T-cell (primary cell): Measurements from ENCODE around the gene WNT9B. TPM values are rescaled to one million over a fixed set of nuclear protein-coding genes. Genes with fewer than 3 reads are reported as not detected.

ENCODE experiments used
- ATAC-seq, 4 experiments: fragments of 200-7000 bp in 3 of 4; fragments of 150-1000 bp in 1 of 4; cut with Tn5 transposase; replicated peaks in 1 of 4; 1 replicate in 3 of 4; 2 replicates in 1 of 4; pipeline ENCODE4 v1.10.0; 2021; ENCODE audit warnings: moderate library complexity in 3 of 4, mild to moderate bottlenecking in 2 of 4, moderate number of reproducible peaks in 1 of 4
- CTCF ChIA-PET, 2 donors: fragments of 300-600 bp; sonication (Branson Sonifier 250); formaldehyde crosslinking; loops; one replicate each; lab custom pipeline; 2022; ENCODE audit warnings: antibody characterized with exemption in 2 of 2; lab: Charles Lee
- POLR2A ChIA-PET, 2 donors: fragments of 300-600 bp; sonication (Branson Sonifier 250); formaldehyde crosslinking; loops; one replicate each; lab custom pipeline; 2022; ENCODE audit warnings: antibody characterized with exemption in 2 of 2; lab: Charles Lee
- DNase-seq, 35 experiments: peaks; one replicate each; pipeline versions ENCODE4 v3.0.0 to v3.0.0-alpha.2; 2013 to 2023
- H3K27ac ChIP-seq: one replicate; pipeline ENCODE4 v1.5.1; 2013; ENCODE audit warnings: low read length
- H3K27me3 ChIP-seq, 2 experiments: replicated peaks in 1 of 2; 1 replicate in 1 of 2; 2 replicates in 1 of 2; pipeline versions ENCODE4 v1.6.1 to v1.7.0; 2013; ENCODE audit warnings: low read length in 1 of 2, mixed read lengths in 1 of 2; ENCODE audit not compliant: control insufficient read depth in 2 of 2, insufficient read depth in 2 of 2; ENCODE audit errors: extremely low read depth in 1 of 2
- H3K36me3 ChIP-seq, 2 donors: 1 replicate in 1 of 2; 2 replicates in 1 of 2; pipeline versions ENCODE4 v1.6.1 to v1.7.0; 2013; ENCODE audit warnings: low read length in 1 of 2; ENCODE audit not compliant: control insufficient read depth in 2 of 2, insufficient read depth in 1 of 2; ENCODE audit errors: extremely low read depth in 1 of 2
- H3K4me1 ChIP-seq, 2 experiments: 1 replicate in 1 of 2; 2 replicates in 1 of 2; pipeline versions ENCODE4 v1.6.1 to v1.7.0; 2013; ENCODE audit warnings: low read length in 2 of 2, mixed read lengths in 1 of 2; ENCODE audit not compliant: insufficient read depth in 2 of 2, control insufficient read depth in 1 of 2; ENCODE audit errors: extremely low read depth in 1 of 2
- H3K4me3 ChIP-seq, 2 donors: 1 replicate in 1 of 2; 2 replicates in 1 of 2; pipeline versions ENCODE4 v1.5.1 to v1.7.0; 2013; ENCODE audit warnings: mild to moderate bottlenecking in 2 of 2, low read length in 1 of 2, moderate library complexity in 1 of 2; ENCODE audit not compliant: control insufficient read depth in 1 of 2; ENCODE audit errors: extremely low read depth in 1 of 2
- H3K9me3 ChIP-seq: 2 replicates; pipeline ENCODE4 v1.7.0; 2013
- H3K27ac Mint-ChIP-seq, 2 donors: one replicate each; pipeline ENCODE4 v1.8.0; 2020 to 2021; ENCODE audit warnings: mild to moderate bottlenecking in 2 of 2, mixed read lengths in 2 of 2
- H3K27me3 Mint-ChIP-seq, 2 donors: one replicate each; pipeline ENCODE4 v1.8.0; 2021 to 2022; ENCODE audit warnings: mixed read lengths in 2 of 2
- H3K36me3 Mint-ChIP-seq: one replicate; pipeline ENCODE4 v1.8.0; 2021; ENCODE audit warnings: mixed read lengths
- H3K4me1 Mint-ChIP-seq, 3 donors: one replicate each; pipeline ENCODE4 v1.8.0; 2020 to 2022; ENCODE audit warnings: mixed read lengths in 3 of 3, mild to moderate bottlenecking in 1 of 3
- H3K4me3 Mint-ChIP-seq, 3 donors: one replicate each; pipeline ENCODE4 v1.8.0; 2020 to 2022; ENCODE audit warnings: mild to moderate bottlenecking in 3 of 3, mixed read lengths in 3 of 3, moderate library complexity in 3 of 3
- H3K9me3 Mint-ChIP-seq, 3 donors: one replicate each; pipeline ENCODE4 v1.8.0; 2020 to 2022; ENCODE audit warnings: mixed read lengths in 3 of 3
- WGBS: methylation state at CpG from one replicate; pipeline ENCODE4 v1.1.5; 2013; ENCODE audit warnings: missing lambda C conversion rate; ENCODE audit not compliant: insufficient coverage; 5-methylcytosine and 5-hydroxymethylcytosine counted together
- total RNA-seq, 35 experiments: library from RNA in 6 of 35; stranded (reverse) in 6 of 35; fragments of 120-200 nt in 1 of 35; gene quantifications; one replicate each; pipeline versions ENCODE4 v1.2.1 to v1.2.4 and lab custom pipeline; 2013 to 2026

Gene WNT9B
- total RNA-seq, 5 donors from 2014 or later (not counting 1 experiment from before 2014, with no cell fraction given), result not detected

DNA sequence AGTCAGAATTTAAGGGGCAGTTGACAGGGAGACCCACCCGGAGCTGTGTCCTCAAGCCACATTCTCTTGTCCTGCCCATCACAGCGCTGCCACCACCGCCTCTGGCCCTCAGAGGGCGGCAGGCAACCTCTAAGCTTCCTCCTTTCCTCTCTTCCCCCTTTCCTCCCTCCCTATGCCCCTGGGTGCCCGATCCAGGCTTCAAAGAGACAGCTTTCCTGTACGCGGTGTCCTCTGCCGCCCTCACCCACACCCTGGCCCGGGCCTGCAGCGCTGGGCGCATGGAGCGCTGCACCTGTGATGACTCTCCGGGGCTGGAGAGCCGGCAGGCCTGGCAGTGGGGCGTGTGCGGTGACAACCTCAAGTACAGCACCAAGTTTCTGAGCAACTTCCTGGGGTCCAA, 23.5 kb downstream of the WNT9B start:
- H3K4me1 ChIP-seq, result peaks cover 0 to 9% of the 10 kb centered on the region in 2 experiments
- Mint-ChIP-seq H3K4me1 (peaks cover 3 to 5% (median 4%) of the 10 kb centered on the region in 3 donors), H3K27ac (no peak overlapping the region), H3K36me3 (no peaks in the 10 kb centered on the region), H3K27me3 (no peaks in the 10 kb centered on the region), H3K4me3 (no peak overlapping the region), H3K9me3 (no peaks in the 10 kb centered on the region)
- DNase-seq, result no peak
- ChIA-PET POLR2A (no interaction called here), CTCF (no interaction called here)
- no peak overlapping the region for H3K27ac ChIP-seq
- peaks cover 0 to 5% of the 10 kb centered on the region in 2 experiments for H3K27me3 ChIP-seq
- ATAC-seq, result no peak
- H3K4me3 ChIP-seq, result no peak overlapping the region
- 83% methylated on average over 16 of the region's 16 CpGs for WGBS
- no peaks in the 10 kb centered on the region for H3K36me3 ChIP-seq
- no peaks in the 10 kb centered on the region for H3K9me3 ChIP-seq

DNA sequence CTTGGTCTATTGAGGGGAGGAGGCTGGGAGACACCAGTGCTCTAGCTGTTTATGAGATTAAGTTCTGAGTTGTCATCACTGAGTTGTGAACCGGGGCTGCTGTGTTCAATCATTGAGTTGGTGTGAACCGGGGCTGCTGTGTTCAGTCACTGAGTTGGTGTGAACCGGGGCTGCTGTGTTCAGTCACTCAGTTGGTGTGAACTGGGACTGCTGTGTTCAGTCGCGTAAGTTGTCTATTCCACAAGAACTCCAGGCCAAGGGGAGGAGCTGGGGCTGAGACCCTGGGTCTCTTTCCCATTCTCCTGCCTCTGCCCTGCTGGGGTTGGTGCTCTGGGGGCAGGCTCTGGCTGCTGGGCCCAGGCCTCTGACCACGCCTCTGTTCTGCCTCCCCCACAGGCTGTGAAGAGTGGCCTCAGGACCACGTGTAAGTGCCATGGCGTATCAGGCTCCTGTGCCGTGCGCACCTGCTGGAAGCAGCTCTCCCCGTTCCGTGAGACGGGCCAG, 24.5 kb downstream of the WNT9B start:
- ChIA-PET POLR2A (no interaction called here), CTCF (no interaction called here)
- 90% methylated on average over 13 of the region's 13 CpGs for WGBS
- H3K4me3 ChIP-seq, result no peak overlapping the region
- H3K27ac ChIP-seq, result no peak overlapping the region
- no peaks in the 10 kb centered on the region for H3K36me3 ChIP-seq
- ATAC-seq (no peak), DNase-seq (no peak)
- Mint-ChIP-seq H3K27ac (no peak overlapping the region), H3K4me3 (no peak overlapping the region), H3K4me1 (peaks cover 3 to 5% (median 4%) of the 10 kb centered on the region in 3 donors), H3K9me3 (no peaks in the 10 kb centered on the region), H3K36me3 (no peaks in the 10 kb centered on the region), H3K27me3 (no peaks in the 10 kb centered on the region)
- H3K27me3 ChIP-seq, result peaks cover 0 to 5% of the 10 kb centered on the region in 2 experiments
- H3K9me3 ChIP-seq, result no peaks in the 10 kb centered on the region
- peaks cover 0 to 9% of the 10 kb centered on the region in 2 experiments for H3K4me1 ChIP-seq

DNA sequence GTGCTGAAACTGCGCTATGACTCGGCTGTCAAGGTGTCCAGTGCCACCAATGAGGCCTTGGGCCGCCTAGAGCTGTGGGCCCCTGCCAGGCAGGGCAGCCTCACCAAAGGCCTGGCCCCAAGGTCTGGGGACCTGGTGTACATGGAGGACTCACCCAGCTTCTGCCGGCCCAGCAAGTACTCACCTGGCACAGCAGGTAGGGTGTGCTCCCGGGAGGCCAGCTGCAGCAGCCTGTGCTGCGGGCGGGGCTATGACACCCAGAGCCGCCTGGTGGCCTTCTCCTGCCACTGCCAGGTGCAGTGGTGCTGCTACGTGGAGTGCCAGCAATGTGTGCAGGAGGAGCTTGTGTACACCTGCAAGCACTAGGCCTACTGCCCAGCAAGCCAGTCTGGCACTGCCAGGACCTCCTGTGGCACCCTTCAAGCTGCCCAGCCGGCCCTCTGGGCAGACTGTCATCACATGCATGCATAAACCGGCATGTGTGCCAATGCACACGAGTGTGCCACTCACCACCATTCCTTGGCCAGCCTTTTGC, 25.0 kb downstream of the WNT9B start:
- Mint-ChIP-seq H3K4me1 (peaks cover 3 to 5% (median 4%) of the 10 kb centered on the region in 3 donors), H3K27me3 (no peaks in the 10 kb centered on the region), H3K9me3 (no peaks in the 10 kb centered on the region), H3K4me3 (no peak overlapping the region), H3K36me3 (no peaks in the 10 kb centered on the region), H3K27ac (no peak overlapping the region)
- 84% methylated on average over 10 of the region's 12 CpGs for WGBS
- Histone ChIP-seq H3K36me3 (no peaks in the 10 kb centered on the region), H3K27ac (no peak overlapping the region), H3K9me3 (no peaks in the 10 kb centered on the region), H3K4me3 (no peak overlapping the region), H3K27me3 (peaks cover 0 to 3% of the 10 kb centered on the region in 2 experiments), H3K4me1 (peaks cover 0 to 9% of the 10 kb centered on the region in 2 experiments)
- DNase-seq (no peak), ATAC-seq (no peak)
- ChIA-PET CTCF (no interaction called here), POLR2A (interaction anchor here in 1 of 2 donors (0.6 kb wide), 1 partner anchor 19 kb away, joined by 3 read pairs; no protein-coding TSS in a partner anchor)

DNA sequence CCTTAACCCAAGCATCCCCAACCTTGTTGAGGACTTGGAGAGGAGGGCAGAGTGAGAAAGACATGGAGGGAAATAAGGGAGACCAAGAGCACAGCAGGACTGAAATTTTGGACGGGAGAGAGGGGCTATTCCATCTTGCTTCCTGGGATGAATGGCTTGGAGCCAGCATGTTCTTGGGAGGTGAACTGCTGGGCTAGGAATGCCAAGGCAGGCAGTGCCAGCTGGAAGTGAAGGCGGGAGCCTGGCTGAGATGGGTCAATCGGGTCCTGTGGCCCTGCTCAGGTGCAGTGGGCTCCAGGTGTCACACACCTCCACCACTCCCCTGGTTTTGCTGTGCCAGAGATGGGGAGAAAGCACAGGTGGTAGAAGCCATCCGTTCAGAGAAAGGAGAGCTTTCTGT, 25.5 kb downstream of the WNT9B start:
- H3K27ac Mint-ChIP-seq, result no peak overlapping the region
- no peaks in the 10 kb centered on the region for H3K36me3 ChIP-seq
- ATAC-seq, result no peak
- no peaks in the 10 kb centered on the region for H3K9me3 Mint-ChIP-seq
- no peaks in the 10 kb centered on the region for H3K36me3 Mint-ChIP-seq
- POLR2A ChIA-PET, result interaction anchor here in 1 of 2 donors (0.6 kb wide), 2 partner anchors 18 to 19 kb away, joined by 3 read pairs; no protein-coding TSS in a partner anchor
- no peak overlapping the region for H3K4me3 ChIP-seq
- no peaks in the 10 kb centered on the region for H3K27me3 Mint-ChIP-seq
- H3K4me1 ChIP-seq, result peaks cover 0 to 9% of the 10 kb centered on the region in 2 experiments
- peaks cover 3 to 5% (median 4%) of the 10 kb centered on the region in 3 donors for H3K4me1 Mint-ChIP-seq
- H3K9me3 ChIP-seq, result no peaks in the 10 kb centered on the region
- no peak for DNase-seq
- H3K4me3 Mint-ChIP-seq, result no peak overlapping the region
- CTCF ChIA-PET, result no interaction called here
- peaks cover 0 to 3% of the 10 kb centered on the region in 2 experiments for H3K27me3 ChIP-seq
- 93% methylated on average over 2 of the region's 4 CpGs for WGBS
- H3K27ac ChIP-seq, result no peak overlapping the region

DNA sequence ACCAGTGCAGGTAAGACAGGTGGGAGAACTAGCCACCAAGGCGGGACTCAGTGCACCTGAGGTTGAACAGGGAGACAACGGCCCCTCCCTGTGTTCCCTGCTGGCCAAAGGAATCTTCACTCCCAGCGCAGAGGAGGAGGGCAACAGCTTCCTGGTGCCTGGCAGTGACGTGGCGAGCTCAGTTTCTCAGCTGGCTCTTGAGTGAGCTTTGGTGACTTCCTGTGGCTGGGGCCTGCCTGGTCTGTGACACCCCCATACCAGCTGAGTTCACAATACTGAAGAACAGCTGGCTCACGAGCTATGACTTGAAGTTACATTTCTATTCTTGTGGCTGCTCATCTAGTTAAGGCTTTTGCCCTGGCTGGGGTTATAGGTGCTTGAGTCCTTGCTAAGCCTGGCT, 26.1 kb downstream of the WNT9B start:
- Mint-ChIP-seq H3K27me3 (no peaks in the 10 kb centered on the region), H3K9me3 (no peaks in the 10 kb centered on the region), H3K27ac (no peak overlapping the region), H3K4me3 (no peak overlapping the region), H3K36me3 (no peaks in the 10 kb centered on the region), H3K4me1 (peaks cover 3 to 5% (median 4%) of the 10 kb centered on the region in 3 donors)
- H3K4me1 ChIP-seq, result peaks cover 0 to 9% of the 10 kb centered on the region in 2 experiments
- 40% methylated on average over 5 of the region's 6 CpGs for WGBS
- H3K9me3 ChIP-seq, result no peaks in the 10 kb centered on the region
- H3K27ac ChIP-seq, result no peak overlapping the region
- no peaks in the 10 kb centered on the region for H3K36me3 ChIP-seq
- POLR2A ChIA-PET, result interaction anchor here in 1 of 2 donors (0.6 kb wide), 1 partner anchor 18 kb away, joined by 3 read pairs; no protein-coding TSS in a partner anchor
- ATAC-seq, result peak in 1 of 4 experiments; percentile 43
- CTCF ChIA-PET, result no interaction called here
- DNase-seq, result peak in 2 of 35 experiments; percentile 3 to 5
- H3K27me3 ChIP-seq, result peaks cover 0 to under 1% of the 10 kb centered on the region in 2 experiments
- no peak overlapping the region for H3K4me3 ChIP-seq

DNA sequence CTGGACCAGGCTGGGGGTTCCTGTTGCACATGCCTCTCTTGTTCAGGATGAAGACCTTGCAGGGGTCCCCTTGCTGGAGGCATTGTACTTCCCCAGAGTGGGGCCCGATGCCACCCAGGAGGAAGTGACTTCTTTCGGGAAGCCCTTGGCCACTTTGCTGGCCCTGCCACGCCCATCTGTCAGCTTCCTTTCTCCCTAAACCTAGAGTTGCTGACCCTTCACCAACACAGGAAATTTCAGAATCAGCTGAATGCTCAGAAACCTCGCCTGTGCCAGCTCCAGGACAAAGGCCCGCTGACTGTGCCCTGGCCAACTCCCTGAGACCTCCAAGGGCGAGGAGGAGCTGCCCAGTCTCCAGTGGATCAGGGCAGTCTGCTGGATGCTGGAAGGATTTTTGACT, 26.7 kb downstream of the WNT9B start:
- ATAC-seq, result no peak

More for the DNA sequence above, 26.7 kb downstream of the WNT9B start:
- Histone ChIP-seq H3K4me3 (no peak overlapping the region), H3K9me3 (no peaks in the 10 kb centered on the region), H3K27me3 (no peaks in the 10 kb centered on the region), H3K27ac (no peak overlapping the region), H3K4me1 (peaks cover 0 to 9% of the 10 kb centered on the region in 2 experiments), H3K36me3 (no peaks in the 10 kb centered on the region)
- 41% methylated on average over 6 of the region's 6 CpGs for WGBS
- Mint-ChIP-seq H3K4me3 (no peak overlapping the region), H3K9me3 (no peaks in the 10 kb centered on the region), H3K4me1 (peaks cover 3 to 5% (median 4%) of the 10 kb centered on the region in 3 donors), H3K27me3 (no peaks in the 10 kb centered on the region), H3K27ac (no peak overlapping the region), H3K36me3 (no peaks in the 10 kb centered on the region)
- no peak for DNase-seq
- CTCF ChIA-PET, result no interaction called here
- POLR2A ChIA-PET, result no interaction called here
